ENCODE data around the gene TFAP2B.

TFAP2B gene

DNA sequence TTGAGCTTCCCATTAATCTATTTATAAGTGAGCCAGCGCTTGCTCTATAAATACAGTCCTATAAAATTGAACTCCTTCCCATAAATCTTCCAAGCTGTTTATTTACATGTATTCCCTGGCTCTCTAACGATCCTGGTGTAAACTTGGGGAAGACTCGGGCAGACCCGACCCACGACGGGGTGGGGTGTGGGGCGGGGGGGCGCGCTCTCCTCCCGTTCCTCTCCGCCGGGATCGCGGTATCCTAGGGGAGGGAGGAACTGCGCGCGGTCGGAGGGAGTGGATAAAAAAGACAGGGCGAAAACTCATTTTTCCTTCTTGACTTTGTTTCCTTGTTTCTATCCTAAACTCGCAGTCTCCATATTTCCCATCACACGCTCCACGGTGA is 31.1 kb downstream of the TFAP2B start:
- no peak for DNase-seq

GRCh38 chr6:50850223-50851048 is 31.8 kb downstream of the TFAP2B start:
- DNase-seq, result no peak

GRCh38 chr6:50851049-50851845 is 32.6 kb downstream of the TFAP2B start:
- no peak for DNase-seq

GRCh38 chr6:50853939-50854338 is 35.3 kb downstream of the TFAP2B start:
- DNase-seq, result no peak

DNA sequence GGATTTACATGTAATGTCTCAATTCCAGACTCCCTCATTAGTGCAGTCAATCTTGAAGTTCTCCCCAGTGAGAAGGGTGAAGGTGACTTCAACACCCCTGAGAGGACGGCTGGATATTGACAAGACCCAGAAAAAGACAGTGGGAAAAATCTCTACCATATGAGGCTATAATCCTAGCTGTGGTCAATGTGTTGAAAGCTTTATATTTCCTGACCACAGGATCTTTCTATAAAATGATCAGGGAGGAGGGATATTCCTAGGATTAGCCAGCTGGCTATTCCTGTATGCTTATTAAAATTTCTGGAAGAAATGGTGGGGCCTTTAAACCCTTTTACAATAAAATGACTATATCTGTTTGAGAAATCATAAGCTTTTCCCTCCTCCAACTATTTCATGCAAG is 43.0 kb downstream of the TFAP2B start:
- DNase-seq, result no peak

GRCh38 chr6:50862176-50862575 is 43.5 kb downstream of the TFAP2B start:
- no peak for DNase-seq

DNA sequence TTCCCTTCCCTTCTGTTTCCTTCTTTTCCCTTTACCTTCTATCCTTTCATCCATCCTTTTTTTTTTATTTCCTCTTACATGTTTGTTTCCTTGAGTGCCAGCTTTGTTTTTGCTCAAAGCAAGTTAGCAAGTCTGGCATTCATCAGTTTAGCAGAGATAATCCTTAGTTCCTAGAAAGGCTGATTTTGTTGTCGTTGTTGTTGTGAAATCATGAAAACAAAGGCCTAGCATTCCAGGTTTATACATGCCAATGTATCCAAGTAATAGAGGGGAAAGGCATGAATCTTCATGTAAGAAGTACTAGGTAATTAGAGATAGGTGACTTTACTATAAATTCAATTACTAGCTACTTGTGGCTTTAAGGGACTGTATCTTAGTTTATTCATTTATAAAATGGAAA is 45.9 kb downstream of the TFAP2B start:
- no peak for DNase-seq

GRCh38 chr6:50868466-50868865 is 49.8 kb downstream of the TFAP2B start:
- no peak for DNase-seq

DNA sequence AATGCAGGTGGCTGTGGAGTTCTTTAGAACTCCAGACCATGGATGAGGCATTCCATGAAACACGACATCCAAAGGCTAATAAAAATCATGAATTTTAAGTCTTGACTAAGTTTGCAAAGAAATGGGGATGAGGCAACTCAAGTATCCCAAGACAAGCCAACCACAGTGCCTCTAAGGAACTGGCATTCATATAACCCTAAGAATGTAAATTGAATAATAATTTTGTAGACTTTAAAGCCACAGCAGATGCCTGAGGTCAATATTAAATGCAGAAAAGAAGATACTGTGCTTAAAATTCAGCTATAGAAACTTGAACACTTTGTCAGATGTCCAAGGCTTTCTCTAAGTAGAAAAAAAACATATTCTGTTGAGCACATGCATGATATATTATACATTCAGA is 54.5 kb downstream of the TFAP2B start:
- no peak for DNase-seq

- DNase-seq, result no peak
Measured at GRCh38 chr6:50884364-50884763, 65.7 kb downstream of the TFAP2B start.

GRCh38 chr6:50887112-50887511 is 68.4 kb downstream of the TFAP2B start:
- DNase-seq, result no peak

- no peak for DNase-seq
Measured at GRCh38 chr6:50889497-50889896, 70.8 kb downstream of the TFAP2B start.

- DNase-seq, result no peak
Measured at GRCh38 chr6:50889935-50890334, 71.3 kb downstream of the TFAP2B start.

DNA sequence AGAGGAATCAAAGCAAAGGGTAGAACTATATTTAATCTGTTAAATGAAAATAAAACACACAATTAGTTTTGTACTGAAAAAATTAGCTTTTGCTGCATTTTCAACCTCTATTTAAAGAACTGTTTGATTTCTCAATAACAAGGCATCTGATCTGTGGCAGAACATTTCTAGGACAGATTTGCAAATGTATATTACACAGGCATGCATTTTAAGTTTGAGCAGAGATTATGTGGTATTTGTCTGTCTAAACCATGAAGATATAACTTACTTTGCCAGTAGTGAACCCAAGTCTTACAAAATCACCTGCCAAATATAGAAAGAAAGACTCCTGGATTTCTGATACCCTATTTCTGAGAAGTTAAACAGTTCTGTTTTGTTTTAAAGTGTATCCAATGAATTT is 71.9 kb downstream of the TFAP2B start:
- DNase-seq, result no peak

DNA sequence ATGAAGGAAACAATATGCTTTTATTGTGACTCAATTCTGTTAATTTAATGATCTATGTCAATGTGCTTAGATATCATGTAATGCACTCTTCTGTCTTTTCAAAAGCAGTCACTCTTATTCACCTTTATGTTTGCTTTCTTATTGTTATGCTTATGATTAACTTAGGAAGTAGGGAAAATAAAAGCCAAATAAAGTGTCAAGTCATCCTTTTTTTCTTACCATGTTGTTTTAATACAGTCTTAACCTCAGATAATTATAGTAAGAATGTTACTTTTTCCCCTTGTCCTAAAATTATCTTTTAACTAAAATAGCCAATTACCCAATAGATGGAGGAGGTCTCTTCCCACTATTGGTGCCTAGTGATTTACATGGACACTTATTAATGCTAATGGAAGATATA is 72.6 kb downstream of the TFAP2B start:
- no peak for DNase-seq
